SK-N-DZ (cell line): Measurements from ENCODE around the gene ARF5.
A peak's percentile ranks its signal among the peaks of the same experiment; 100 is the strongest.

Source experiments
- DNase-seq: peaks from one replicate; pipeline ENCODE4 v3.0.0-alpha.2; 2015; ENCODE audit warnings: low spot score

ARF5 gene

DNA sequence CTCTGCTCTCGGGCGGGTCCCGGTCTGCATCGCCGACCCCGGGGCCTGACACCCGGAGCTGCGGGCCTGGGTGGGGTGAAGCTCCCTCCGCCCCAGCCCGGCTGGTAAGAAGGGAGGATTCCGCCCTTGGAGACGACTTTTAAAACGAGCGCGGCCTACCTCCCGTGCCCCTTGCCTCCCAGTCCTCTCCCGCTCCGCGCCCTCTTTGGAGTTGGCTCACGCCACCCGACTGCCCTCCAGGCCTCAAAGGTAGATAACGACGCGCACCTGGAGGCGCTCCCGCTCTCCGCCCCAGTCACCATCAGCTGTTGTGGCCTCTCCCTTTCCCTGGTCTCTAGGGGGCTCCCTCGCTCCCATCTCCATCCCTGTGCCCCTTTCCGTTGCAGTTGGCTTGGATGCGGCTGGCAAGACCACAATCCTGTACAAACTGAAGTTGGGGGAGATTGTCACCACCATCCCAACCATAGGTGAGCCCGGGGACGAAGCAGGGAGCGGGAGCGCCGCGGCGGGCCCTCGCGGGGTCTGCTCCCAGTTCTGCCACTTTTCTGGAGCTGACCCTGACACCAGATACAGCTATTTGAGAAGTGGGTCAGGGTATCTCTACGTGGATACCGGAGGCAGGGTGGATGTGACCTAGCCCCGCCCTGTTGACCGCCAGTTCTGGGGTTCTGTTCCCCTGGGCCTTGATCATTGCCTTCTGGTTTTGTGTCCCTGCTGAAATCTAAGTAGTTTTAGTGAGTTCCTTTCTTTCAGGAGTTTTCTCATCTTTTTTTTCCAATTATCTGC is 679 bp downstream of the ARF5 start:
- peak; percentile 79 for DNase-seq

DNA sequence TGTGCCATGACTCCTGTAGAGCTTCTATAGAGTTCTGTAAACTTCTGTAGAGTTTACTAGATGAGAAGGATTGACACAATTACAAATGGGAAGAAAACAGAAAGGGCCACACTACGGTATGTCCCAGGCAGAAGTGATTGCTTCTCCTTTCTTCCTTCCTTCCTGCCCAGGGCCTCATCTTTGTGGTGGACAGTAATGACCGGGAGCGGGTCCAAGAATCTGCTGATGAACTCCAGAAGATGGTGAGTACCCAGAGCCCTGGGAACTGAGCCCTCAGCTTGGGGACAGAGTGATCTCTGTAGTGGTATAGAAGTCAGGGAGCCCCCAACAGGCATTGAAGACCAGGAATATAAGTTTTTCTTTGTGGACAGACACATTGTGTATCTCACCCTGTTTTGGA is 1.7 kb downstream of the ARF5 start:
- DNase-seq, result no peak

DNA sequence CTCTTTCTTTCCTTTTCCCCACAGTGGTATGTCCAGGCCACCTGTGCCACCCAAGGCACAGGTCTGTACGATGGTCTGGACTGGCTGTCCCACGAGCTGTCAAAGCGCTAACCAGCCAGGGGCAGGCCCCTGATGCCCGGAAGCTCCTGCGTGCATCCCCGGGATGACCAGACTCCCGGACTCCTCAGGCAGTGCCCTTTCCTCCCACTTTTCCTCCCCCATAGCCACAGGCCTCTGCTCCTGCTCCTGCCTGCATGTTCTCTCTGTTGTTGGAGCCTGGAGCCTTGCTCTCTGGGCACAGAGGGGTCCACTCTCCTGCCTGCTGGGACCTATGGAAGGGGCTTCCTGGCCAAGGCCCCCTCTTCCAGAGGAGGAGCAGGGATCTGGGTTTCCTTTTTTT is 3.0 kb downstream of the ARF5 start:
- DNase-seq, result no peak

DNA sequence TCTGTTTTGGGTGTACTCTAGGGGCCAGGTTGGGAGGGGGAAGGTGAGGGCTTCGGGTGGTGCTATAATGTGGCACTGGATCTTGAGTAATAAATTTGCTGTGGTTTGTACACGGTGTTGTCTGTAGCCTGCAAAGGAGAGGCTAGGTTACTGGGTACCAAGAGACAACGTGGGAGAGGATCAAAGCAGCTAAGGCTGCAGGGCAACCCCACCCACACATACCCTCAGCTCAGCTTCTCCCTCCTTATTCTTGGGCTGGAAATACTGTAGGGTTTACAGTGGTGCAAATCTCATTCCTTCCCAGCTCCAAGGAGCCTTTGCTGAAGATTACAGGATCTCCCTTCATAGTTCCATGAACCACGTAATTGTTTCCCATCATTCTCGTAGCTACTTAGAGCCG is 3.4 kb downstream of the ARF5 start:
- no peak for DNase-seq

DNA sequence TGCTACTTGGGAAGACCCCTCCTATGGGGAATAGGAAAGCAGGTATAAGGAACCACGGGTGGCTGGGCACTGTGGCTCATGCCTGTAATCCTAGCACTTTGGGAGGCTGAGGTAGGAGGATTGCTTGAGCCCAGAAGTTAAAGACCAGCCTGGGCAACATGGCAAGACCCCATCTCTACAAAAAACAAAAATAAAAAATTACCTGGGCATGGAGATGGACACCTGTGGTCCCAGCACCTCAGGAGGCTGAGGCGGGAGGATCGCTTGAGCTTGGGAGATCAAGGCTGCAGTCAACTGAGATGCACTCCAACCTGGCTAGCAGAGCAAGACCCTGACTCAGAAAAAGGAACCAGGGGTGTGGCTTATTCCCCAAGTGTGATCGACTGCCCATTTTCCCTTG is 4.3 kb downstream of the ARF5 start:
- DNase-seq, result no peak

DNA sequence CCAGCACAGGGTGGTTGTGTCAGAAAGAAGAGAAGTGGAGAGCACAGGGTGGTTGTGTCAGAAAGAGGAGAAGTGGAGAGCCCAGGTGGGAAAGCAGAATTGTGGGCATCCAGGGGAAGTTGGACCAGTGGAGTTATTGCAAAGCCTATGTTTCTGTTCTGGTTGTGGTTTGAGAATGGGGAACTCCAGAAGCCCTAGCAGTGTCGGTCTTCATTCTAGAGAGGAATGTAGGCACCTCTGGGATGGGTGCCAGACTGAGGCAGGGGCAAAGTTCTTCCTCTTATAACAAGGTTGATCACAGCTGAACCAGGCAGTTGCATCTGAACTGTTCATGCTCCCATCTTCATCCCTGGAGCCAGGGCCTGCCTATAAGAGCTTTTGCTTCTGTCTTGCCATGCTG is 6.3 kb downstream of the ARF5 start:
- DNase-seq, result no peak

DNA sequence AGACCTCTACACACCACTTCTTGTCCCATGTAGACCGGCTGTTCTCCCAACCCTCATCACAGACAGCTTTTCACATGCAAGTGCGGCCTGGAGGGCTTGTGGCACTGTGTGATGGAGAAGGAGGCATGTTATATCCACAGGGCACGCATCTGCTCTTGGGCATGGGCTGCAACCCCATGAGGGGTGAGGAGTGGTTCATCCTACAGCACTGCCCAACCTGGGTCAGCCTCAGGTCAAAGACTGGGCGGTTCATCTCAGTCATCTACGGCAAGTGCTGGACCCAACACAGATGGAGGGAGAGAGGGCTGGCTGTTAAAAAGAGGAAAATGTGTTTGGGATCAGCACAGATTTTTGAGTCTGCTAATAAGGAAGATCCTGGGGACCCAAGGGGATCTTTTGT is 7.5 kb downstream of the ARF5 start:
- DNase-seq, result no peak

DNA sequence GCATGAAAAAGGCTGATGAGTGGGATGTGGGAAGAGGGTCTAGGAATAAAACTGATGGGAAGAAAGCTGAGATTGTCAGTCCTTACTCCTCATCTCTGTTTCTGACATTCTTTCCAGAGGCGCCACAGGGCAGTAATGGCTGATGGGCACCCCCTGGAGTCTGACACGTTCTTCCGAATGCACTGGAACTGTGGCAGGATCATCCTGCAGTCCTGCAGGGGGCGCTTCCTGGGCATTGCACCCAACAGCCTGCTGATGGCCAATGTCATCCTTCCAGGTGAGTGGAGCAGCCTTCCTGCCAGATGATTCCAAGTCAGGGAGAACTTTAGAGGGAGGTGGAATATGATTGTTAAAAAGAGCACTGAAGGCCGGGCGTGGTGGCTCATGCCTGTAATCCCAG is 10.1 kb downstream of the ARF5 start:
- no peak for DNase-seq

DNA sequence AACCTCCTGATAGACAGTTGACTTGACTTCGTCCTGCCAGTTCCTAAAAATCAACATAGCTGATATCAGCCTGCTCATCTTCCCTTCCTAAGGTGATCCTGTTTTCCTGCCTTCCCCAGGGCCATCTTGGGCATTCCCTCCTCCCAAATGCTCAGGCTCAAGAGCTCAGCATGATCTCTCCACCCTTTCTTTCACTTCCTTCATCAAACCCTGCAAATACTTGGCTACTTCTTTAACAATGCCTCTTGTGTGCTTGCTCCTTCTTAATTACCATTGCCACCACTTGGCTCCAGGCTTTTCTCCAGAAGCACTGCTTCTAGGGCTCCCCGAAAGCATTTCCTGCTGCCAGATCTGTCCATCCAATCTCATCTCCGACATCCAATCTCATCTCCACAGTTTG is 12.7 kb downstream of the ARF5 start:
- DNase-seq, result no peak

DNA sequence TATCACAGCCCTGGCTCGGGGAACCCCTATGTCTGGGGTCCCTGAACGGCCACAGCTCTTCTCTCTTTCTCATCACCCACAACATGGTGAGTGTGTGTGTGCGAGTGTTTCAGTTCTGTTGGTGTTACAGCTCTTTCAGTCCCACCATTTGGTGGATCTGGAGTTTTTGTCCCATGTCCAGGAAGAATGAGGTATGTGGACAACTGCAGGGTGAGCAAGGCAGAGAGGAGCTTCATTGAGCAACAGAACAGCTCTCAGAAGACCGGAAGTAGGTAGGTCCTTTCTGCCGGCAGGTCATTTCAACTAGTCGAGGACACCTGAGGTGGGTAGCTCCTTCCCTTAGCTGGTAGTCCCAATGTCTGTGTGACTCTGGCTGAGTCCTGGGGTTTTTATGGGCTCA is 20.2 kb downstream of the ARF5 start:
- no peak for DNase-seq

DNA sequence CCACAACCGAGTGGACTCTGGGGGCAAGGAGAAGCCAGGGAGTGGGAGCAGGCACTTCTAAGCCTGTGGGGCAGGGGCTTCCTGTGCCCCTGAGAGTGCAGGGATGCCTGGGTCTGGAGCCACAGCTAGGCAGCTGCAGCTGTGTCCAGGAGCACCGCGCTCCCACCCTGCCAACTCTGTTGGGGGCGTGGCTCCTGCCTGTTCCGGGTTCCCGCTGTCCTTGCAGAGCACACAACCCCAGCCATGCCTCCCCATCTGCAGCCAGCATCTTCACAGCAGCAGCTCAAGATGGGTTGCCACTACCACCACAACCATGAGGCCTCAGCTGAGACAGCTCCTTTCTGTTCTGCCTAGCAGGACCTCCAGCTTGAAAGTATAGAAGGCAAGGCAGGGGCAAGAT is 21.1 kb downstream of the ARF5 start:
- DNase-seq, result no peak

DNA sequence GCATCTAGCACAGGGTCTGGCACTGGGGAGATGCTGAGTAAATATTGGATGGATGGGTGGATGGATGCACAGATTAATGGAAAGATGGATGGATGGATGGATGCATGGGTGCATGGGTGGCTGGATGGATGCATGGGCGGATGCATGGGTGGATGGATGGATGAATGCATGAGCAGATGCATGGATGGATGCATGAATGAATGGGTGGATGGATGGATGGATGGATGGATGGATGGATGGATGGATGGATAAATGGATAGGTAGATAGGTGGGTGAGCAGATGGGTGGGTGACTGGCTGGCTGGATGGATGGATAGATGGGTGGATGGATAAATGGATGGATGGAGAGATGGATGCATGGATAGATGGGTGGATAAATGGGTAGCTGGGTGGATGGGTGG is 24.1 kb downstream of the ARF5 start:
- DNase-seq, result no peak

DNA sequence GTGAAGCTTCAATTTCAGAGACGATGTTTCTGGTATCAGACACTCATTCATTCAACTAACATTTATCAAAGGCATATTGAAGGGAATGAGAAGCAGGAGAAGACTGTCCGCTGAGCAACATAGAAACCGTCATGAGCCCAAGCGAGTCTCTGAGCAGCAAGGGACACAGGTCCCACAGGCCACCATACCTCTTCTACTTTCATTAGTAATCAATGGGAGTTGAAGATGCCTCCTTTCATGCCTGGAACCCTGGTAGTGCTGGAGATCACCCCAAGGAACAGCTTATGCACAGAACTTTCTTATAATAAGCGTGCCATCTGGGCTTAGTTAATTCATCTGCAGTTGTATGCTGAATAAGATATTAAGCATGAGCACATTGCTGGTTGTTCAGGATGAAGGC is 28.5 kb downstream of the ARF5 start:
- DNase-seq, result no peak

DNA sequence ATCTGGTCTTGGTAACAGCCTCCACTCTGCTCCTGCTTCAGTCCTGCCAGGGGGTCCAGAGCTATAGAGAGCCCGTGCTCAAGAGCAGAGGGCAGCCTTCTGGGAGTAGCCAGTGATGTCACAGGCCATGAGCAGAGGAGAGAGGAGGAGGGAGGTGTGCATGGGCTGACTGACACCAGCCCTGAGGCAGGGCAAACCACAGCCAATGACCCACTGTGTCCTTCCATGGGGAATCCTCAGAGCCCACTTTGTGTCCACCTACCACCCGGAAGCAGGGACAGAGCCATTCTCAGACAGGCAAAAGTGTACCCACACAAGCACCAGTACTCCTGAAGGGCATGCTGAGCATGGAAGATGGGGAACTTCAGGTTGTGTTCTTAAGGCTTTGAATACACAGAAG is 29.8 kb downstream of the ARF5 start, which contains the start of gene PAX4:
TSS of gene PAX4 (minus strand) at position 101 of the 400 bp plus-strand sequence. CDS start 2,214 bp downstream, outside the sequence.
- DNase-seq, result no peak

DNA sequence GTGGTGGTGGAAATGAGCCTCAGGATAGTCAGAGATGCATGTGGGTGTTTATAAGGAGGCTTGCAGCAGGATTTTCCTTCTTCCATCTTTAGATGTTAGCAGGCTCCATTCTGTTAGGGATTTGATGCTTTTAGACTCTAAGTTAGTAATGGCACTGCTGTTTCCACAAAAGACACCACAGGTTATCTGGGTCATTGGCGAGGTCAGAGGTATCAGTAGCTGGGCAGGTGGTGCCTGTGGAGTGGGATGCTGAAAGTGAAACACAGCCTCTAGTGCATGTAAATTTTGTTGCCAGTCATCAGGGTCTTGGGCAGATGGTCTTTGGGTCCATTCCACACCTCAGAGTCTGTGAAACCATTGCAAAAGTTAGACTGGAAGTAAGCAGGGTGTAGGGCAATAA is 30.6 kb downstream of the ARF5 start:
- no peak for DNase-seq

DNA sequence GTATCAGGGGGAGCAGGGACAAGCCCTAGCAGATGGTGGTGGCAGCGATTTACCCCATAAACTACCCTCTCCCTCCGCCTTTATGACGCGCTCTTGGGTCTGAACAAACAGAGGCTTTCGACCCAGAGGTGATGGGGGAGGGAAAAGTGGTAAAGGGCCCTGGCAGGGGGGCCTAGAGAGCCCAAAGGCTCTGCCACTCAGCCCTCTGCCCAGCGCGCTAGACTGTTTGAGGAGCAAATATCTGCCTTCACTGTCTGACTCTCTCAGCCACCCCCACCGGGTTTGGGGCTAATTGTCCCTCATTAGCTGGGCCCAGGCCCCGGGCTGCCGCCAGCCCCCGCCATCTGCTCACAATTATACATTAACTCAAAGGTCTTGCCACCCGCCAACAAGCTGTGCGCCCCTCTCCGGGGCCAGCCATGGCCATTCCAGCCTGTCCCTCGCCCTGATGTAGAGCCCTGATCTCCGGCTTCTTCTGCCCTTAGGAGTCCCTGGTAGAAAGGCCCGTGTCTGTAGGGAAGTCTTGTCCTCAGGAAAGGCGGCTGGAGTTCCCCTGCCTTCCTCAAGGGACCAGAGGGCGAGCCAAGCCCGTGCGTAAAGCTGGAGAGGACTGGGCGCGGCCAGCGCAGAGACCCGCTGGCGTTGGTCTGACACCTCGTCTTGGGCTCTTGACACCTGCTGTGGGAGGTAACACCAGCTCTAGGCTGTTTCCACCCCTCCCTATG is 31.6 kb downstream of the ARF5 start:
- no peak for DNase-seq

DNA sequence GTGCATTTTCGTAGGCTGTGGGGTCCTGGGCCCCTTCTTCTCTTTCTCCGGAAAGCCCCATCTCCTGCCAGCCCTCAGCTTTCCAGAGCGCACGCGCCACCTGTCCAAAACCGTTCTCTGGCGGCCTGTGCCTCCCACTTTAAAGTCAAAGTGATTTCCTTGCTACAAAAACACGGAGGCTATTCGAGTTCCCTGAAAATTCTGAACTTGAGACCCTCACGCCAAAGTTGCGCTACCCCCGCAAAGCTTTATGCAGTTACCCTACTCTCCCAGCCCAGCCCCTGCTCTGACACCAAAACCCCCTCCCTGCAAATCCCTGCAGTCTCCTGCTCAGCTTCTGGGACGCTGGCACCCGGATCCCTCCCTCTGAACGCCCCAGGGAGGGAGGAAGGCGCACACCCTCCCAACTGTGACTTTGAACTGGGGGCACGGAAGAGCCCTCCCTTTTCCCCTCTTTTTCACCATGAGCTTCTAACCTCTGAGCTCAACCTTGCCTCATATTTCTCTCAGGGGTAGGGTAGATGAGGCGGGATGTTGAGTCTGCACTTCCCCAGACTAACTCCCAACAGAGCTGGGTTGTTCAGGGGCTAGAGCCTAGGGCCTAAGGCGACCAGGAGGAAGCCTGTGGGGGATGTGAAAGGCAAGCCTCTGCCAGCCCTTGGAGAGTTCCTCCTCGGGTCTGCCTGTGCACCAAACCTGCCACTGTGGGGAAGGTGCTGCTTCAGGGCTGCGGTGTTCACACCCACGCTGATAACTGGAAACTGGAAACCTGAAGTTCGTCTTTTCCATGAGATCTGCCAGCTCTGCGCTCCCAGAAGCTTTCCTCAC is 32.4 kb downstream of the ARF5 start:
- no peak for DNase-seq

DNA sequence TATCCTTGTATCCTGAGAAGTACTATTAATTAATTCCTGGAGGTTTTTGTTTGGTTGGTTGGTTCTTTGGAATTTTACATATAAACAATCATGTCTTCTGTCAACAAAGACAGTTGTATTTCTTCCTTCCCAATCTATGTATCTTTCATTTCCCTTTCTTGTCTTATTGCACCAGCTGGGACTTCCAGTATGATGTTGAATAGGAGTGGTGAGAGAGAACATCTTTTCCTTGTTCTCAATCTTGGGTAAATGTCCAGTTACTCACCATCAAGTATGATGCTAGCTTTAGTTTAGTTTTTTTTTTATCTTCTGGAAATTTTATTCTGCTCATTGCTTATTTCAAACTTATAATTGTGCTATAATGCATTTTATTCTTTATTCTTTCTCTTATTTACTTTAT is 37.1 kb downstream of the ARF5 start:
- no peak for DNase-seq

DNA sequence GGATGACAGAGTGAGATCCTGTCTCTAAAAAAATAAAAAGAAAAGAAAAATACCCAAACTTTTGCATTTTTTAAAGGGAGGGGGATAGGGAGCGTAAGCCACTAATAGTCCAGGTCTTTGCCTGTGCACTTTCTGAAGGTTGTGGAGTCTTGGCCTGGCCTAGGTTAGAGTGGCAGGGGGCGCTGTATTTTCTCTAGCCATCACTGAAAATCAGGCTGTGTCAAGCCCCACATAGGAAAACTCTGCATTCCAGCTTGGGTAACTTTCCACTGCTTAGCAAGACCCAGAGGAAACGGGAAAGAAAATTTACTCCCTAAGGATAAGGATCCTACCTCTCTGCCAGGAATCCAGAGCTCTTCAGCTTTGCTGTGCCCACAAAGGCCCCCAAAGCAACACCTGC is 40.2 kb downstream of the ARF5 start:
- DNase-seq, result no peak

DNA sequence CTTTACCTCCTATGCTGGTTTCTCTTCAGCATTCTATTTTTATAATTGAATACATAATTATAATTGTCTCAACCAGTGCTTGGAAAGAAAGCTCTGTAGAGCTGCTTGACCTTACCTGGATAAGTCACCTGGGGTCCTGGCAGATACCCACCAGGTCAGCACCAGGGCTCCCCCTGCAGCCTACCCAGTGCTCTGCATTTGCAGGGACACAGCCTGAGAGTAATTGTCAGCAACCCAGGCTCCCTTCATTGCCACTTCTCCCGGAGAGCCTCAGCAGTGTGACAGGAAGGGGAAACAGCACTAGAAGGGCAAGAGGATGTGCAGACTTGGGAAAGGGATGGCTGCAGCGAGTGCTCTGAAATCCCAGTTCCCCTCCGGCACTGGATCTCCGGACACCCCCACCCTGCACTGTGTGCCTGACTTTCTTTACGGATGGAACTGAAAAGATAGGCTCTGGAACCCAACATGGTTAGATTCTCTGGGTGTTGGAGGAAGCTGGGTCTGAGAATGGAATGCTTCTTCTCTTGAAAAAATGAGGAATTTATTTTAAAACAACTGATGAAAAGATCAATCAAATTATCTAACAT is 41.1 kb downstream of the ARF5 start:
- peak; percentile 65 for DNase-seq

DNA sequence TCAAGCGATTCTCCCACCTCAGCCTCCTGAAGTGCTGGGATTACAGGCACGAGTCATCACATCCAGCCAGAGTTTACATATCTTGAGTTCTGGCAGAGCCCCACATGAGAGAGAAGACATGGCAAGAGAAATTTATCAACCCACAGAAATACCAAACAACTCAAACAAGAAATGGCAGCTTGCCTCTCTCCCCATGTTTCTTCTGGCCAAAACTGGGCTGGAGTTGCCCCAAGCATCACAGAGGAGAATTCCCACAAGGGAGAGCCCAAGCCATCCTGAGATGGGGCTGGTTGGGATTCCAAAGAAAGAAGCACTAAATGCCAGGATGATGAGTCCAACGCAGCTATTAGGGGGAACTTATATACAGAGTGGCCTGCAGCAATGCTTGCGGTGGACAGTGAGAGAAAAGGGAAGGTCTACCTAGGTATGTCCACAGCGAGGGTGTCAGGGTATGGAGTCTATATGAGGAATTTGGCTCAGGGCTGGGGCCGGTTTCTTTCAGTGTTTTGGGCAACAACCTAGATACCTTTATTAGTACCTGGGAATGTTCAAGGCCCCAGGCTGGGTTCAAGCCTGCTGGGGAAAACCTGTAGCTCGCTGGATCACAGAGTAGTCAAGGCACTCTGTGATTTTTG is 44.2 kb downstream of the ARF5 start:
- DNase-seq, result no peak
